Measurements from ENCODE around the gene KYAT1. TPM values are rescaled to one million over a fixed set of nuclear protein-coding genes. Genes with fewer than 3 reads are reported as not detected.

KYAT1 gene
- total RNA-seq, 1 donor from 2014 or later, result 9.8 TPM

- FAIRE-seq, result no peak
- no peak for DNase-seq (ENCODE audit: low spot score in 2 of 2)
Observed at GRCh38 chr9:128788445-128788844, 93.3 kb downstream of the KYAT1 start.

GRCh38 chr9:128787659-128788058 is 94.1 kb downstream of the KYAT1 start:
- DNase-seq (ENCODE audit: low spot score in 2 of 2), result peak in 1 of 2 donors; percentile 37
- no peak for FAIRE-seq

- DNase-seq (ENCODE audit: low spot score in 2 of 2) (peak; percentile 95 to 97), FAIRE-seq (no peak)
Observed at GRCh38 chr9:128786681-128787601, 94.8 kb downstream of the KYAT1 start, which contains the start of gene TBC1D13. Gene TBC1D13 (plus strand): TSS chr9:128787253. CDS start chr9:128787354, 101 bp downstream.

GRCh38 chr9:128785427-128785826 is 96.3 kb downstream of the KYAT1 start:
- FAIRE-seq (no peak), DNase-seq (ENCODE audit: low spot score in 2 of 2) (no peak)

Other genes starting within 250 kb of the KYAT1 start
- 31.4 TPM for gene DYNC2I2, start 225.1 kb downstream of the KYAT1 start, total RNA-seq
- gene SET, start 192.7 kb downstream of the KYAT1 start, total RNA-seq, result 846 TPM
- 0.41 TPM for gene PKN3, start 179.4 kb downstream of the KYAT1 start, total RNA-seq
- gene ZDHHC12, start 157.8 kb downstream of the KYAT1 start, total RNA-seq, result 1.2 TPM
- 20.4 TPM for gene ZER1, start 110.0 kb downstream of the KYAT1 start, total RNA-seq
- 6.5 TPM for gene TBC1D13, start 94.7 kb downstream of the KYAT1 start, total RNA-seq
- 21.6 TPM for gene ENDOG, start 63.5 kb downstream of the KYAT1 start, total RNA-seq
- 10.2 TPM for gene SPOUT1, start 52.2 kb downstream of the KYAT1 start, total RNA-seq
- gene LRRC8A, start 183 bp upstream of the KYAT1 start, total RNA-seq, result 19.6 TPM
- 1.2 TPM for gene PHYHD1, start 39.0 kb upstream of the KYAT1 start, total RNA-seq
- 18.3 TPM for gene DOLK, start 65.7 kb upstream of the KYAT1 start, total RNA-seq
- 22.0 TPM for gene NUP188, start 65.7 kb upstream of the KYAT1 start, total RNA-seq
- gene SH3GLB2, start 146.4 kb upstream of the KYAT1 start, total RNA-seq, result 60.3 TPM
- 12.6 TPM for gene MIGA2, start 154.7 kb upstream of the KYAT1 start, total RNA-seq
- 16.7 TPM for gene DOLPP1, start 199.2 kb upstream of the KYAT1 start, total RNA-seq
- 12.2 TPM for gene CRAT, start 228.8 kb upstream of the KYAT1 start, total RNA-seq
- 55.0 TPM for gene PTPA, start 229.5 kb upstream of the KYAT1 start, total RNA-seq

Measured in frontal cortex (tissue), 4 donors.